GM18502 (cell line): ENCODE measurements around the gene TPRKB.
"Not testable (repeated sequence)": the region's sequence is repeated elsewhere in the genome, so short reads cannot be mapped to it uniquely, and the experiment has no call there.

ENCODE experiments used
- ATAC-seq: cut with Tn5 transposase; IDR thresholded peaks from one replicate; pipeline ENCODE4 v1.9.1; 2021; ENCODE audit warnings: mild to moderate bottlenecking; ENCODE audit not compliant: unreplicated experiment, poor library complexity

TPRKB gene

DNA sequence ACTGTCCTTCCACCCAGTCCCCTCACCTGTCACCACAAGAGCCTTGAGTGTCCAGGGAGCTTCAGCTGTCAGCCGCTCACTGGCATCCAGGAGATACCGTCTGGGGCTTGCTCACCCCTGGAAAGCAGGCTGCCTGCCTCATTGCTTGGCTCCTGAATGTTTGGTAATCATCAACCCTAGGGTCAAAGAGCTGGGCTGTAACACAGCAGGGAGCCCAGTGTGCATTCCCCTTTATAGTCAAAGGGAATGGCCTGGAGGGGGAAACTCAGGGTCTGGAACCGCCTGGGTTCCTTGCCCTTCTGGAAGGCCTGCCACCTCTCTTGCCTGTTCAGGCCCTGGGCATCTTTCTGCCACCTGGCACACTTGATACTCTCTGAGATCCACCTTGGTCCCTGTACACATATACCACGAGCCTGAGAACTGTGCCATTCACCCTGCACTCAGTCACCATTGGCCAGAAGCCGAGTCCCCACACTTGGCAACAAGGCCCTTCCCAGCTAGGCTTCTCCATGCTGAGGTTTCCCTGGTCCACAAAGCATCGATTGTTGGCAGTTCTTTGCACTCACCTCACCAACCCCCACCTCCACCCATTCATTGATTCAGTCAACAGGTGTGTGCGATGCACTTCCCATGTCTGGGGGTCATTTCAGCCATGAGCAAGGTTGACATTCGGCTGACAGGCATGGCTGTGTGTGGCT is 35.0 kb downstream of the TPRKB start:
- no peak for ATAC-seq

GRCh38 chr2:73701448-73701765 is 35.7 kb downstream of the TPRKB start:
- not testable (repeated sequence) for ATAC-seq

DNA sequence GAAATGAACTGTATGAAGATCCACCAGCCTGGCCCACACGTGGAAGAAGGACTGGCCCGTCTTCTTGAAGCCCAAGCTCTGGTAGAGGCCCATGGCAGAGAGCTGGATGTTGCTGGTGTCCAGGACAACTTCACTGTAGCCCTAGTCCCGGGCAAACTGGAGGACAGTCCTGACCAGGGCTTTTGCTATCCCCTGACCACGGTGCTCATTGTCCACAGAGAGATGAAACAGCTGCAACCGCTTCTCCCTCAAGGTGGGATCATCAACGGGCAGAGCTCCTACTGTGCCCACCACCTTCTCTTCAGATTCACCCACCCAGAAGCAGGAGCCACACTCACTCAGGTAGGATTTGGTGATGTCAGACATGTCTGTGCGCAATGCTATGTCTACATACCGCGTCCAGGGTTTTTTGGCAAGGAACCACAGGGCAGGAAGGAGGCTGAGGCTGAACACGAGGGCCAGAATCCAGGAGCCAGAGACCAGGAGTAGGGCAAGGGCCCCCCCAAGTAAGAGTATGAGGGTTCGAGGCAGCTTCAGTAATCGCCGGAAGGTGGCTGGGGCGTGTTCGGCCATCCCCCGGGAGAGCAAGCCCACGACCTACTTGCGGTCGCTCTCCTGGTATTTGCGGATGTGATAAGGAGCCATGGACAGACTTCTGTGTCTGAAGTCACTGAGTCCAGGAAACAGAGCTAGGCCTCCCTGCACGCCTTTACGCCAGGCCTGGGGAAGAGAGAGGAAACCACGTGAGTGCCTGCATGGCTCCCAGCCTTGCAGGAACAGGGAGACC is 36.3 kb downstream of the TPRKB start:
- ATAC-seq, result no peak

GRCh38 chr2:73700131-73700611 is 37.0 kb downstream of the TPRKB start:
- ATAC-seq, result no peak

DNA sequence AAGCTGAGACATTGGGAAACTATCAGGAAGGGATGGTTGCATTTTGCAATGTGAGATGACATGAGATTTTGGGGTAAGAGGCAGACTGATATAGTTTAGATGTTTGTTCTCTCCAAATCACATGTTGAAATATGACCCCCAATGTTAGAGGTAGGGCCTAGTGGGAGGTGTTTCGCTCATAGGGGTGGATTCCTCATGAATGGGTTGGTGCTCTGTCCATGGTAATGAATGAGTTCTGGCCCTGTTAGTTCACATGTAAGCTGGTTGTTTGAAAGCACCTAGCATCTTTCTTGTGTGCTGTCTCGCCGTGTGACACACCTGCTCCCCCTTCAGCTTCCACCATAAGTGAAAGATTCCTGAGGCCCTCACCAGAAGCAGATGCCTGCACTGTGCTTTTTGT is 37.7 kb downstream of the TPRKB start:
- ATAC-seq, result no peak

GRCh38 chr2:73698101-73698500 is 39.0 kb downstream of the TPRKB start:
- no peak for ATAC-seq

DNA sequence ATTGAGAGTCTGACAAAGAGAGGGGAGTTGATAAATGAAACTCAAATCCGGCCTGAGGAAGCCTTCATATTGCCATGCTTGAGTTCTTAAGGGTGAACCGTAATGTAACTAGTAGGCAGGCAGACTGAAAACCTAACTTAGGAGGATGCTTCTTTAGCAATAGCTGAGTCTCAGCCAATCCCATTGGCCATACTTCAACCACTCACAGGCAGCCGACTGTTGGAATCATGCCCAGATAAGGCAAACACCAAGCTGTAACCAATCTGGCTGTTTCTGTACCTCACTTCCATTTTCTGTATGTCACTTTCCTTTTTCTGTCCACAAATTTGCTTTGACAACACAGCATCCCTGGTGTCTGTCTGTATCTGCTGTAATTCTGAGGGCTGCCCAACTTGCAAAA is 39.5 kb downstream of the TPRKB start:
- ATAC-seq, result no peak

DNA sequence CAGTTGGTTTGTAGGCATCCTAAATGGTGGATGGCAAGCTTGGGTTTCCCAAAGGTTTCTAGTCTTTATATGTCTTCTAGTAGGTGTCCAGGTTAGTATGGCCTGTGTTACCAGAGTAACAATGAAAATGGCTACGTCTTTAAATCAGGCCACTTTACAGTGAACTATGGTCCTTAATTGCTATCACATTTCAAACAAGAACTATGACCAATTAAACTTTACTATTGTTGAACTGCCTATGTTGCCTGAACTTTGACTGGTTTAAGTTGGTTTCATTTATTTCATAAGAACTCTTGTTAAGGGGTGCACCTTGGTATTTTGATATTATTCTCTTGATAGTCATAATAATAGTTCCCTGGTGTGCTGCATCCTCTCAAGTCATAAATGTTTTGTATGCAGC is 40.2 kb downstream of the TPRKB start:
- ATAC-seq, result not testable (repeated sequence)

DNA sequence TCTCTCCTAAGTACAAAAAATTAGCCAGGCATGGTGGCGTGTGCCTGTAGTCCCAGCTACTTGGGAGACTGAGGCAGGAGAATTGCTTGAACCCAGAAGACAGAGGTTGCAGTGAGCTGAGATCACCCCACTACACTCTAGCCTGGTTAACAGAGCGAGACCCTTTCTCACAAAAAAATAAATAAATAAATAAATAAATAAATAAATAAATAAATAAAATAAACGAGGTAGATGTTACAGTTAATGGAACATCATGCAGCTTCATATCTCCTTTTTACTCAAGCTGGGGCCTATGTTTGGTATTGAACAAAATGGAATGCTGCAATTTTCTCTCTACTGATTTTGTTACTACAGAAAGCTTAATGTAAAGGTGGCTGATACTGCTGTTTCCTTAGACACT is 40.6 kb downstream of the TPRKB start:
- ATAC-seq, result not testable (repeated sequence)

DNA sequence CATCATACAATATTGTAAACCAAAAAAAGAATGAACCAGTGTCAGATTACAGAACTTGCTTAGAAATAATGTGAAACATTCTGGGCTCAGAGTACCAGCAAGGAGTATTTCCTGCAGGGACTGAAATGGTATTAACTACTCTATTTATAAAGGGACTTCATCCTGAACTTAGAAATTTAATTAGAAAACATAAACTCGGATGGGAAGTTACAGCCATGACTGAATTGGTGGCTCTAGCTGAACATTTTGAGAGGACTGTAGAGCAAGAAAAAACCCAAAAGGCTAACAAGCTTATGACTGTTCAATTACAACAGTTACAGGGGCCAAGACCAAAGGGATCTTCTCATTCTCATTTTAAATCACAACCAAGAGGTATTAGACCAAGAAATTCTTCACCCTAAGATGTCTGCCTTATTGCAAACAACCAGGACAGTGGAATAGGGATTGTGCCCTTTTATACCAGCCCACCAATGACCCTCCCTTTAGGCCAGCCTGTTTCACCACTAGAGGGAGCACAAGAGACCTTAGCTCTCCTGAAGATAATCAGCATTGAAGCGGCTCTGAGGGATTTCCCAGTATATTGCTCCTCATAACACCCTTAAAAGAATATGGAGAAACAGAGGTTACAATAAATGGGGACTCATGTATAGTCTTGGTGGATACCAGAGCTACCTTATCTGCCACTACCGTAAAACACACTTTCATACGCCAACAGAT is 46.6 kb downstream of the TPRKB start:
- ATAC-seq, result peak; percentile 78

DNA sequence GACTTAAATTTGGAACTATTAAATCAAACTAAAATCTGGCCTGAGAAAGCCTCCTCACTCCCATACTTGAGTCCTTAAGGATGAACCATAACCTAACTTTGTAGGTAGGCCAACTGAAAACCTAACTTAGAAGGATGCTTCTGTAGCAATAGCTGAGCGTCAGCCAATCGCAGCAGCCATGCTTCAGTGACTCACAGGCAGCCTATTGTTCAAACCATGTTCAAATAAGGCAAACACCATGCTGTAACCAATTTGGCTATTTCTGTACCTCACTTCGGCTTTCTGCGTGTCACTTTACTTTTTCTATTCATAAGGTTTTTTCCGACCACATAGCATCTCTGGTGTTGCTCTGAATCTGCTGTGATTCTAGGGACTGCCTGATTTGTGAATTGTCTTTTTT is 48.7 kb downstream of the TPRKB start:
- not testable (repeated sequence) for ATAC-seq

- no peak for ATAC-seq
These were observed 51.2 kb downstream of the TPRKB start for GRCh38 chr2:73685764-73686438.

DNA sequence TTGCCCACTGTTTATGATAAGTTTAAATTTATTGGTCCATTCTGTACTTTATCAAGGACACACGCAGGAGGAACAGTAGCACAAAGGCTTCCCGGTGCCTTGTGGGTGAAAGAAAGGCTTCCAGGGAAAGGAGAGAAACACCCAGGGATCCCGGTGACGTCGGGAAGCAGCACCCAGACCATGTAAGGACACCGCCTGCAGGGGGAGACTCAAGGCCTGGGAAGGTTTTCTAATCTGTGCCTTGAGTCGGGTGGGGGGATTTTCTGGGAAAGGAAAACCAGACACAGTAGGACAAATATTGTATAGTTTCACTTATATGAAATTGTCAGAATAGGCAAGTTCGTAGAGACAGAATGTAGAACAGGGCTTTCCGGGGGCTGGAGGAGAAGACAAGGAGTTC is 52.2 kb downstream of the TPRKB start:
- not testable (repeated sequence) for ATAC-seq

DNA sequence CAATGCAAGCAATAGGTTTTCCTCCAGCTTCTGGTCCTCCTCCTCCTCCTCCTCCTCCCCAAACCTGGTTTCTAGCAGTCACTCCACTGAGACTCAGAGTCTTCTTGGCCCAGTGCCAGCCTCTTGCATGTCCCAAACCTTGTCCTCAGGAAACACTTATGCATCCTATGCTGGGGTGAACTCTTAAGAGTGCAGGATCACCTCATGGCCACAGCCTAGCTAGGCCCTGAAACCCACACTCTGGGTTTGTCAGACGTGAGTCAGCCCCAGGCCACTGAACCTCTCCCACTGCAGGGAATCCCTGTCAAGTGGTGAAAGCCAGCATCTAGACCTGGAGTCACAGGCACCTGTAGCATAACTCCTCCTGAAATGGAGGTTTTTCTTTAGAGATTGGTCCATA is 52.8 kb downstream of the TPRKB start:
- not testable (repeated sequence) for ATAC-seq

DNA sequence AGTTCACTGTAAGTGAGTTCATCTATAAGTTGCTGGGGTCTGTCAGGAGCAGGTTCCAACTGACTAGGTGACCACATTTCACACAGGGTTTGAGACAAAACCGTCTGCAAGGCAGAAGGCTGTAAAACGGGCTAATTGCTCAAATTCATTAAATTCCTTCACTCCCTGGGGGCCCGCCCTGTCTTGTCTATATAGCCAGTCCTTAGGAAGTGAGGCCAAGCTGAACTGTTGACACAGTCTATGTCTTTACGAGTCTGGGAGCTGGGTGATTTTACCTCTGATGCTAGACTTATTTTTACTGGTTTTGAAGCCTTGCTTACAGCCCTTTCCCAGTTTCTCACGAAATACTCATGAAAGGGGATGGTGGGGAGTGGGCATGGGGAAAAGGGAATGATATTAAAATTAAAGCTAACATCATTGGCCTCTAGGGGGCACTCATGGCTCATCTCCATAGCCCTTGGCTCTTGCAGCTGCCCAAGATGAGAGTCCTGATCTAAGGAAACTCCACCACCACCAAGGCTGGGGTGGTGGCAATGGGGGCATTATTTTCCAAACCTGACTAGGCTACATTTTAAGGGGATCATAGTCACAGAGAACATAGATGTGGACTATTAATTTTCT is 57.1 kb downstream of the TPRKB start:
- not testable (repeated sequence) for ATAC-seq
